ENCODE results near the gene EPHA1.

The EPHA1 gene

DNA sequence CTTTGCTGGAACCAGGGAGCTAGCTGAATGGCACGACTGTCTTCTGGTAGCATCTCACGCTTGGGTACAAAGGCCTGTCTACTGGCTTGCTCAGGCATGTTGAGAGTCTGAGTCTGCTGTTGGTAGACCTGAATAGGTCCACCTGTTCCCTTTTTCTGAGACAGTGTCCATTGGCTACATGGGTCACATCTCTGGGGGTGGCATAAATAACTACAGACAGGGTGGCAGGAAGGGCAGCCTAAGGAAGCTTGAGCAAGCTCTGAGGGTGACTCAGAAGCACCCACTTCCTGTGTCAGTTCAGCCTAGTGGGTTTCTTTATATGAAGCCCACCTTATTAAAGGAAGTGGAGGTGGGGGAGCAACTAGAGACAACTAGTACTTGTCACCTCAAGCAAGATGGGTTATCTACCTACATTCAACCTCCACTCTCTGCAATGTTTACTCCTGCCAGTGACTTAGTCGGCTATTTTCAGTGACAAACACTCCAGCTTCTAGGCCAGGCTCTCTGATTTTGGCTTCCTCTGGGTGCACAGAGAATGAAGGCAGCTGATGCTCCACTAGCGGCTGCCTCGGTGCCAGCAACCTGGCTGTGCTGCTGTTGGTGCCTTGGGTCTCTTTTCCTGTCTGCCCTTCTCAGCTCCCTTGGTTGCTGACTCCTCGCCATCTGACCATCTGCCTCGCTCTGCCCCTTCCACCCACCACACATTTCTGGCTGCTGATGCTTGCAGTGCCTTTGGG lies 33.2 kb downstream of the EPHA1 start:
- DNase-seq (ENCODE audit: extremely low read depth in 1 of 2, low read depth in 1 of 2) = peak; percentile 19 to 40

DNA sequence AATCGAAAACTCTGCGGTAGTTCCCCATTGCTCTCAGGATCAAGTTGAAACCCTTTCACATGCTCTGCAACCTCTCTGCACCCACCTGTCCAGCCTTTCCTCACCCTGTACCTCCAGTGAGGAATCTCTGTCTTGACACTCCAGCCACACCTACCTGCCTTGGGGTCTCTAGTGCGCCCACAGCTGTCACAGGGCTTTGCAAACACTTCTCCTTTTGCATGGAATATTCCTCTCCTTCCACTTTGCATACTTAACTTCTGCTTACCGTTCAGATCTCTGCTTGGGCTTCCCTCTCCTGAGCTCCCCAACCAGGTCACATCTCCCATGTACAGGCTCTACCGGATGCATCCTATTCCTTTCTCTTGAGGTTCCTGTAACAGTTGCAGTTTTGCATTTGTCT lies 34.1 kb downstream of the EPHA1 start:
- DNase-seq (ENCODE audit: extremely low read depth in 1 of 2, low read depth in 1 of 2) = no peak

- no peak for DNase-seq (ENCODE audit: extremely low read depth in 1 of 2, low read depth in 1 of 2)
Measured at GRCh38 chr7:143373255-143373794, 35.3 kb downstream of the EPHA1 start.

GRCh38 chr7:143372070-143372469 lies 36.6 kb downstream of the EPHA1 start:
- peak in 1 of 2 donors; percentile 53 for DNase-seq (ENCODE audit: extremely low read depth in 1 of 2, low read depth in 1 of 2)

DNA sequence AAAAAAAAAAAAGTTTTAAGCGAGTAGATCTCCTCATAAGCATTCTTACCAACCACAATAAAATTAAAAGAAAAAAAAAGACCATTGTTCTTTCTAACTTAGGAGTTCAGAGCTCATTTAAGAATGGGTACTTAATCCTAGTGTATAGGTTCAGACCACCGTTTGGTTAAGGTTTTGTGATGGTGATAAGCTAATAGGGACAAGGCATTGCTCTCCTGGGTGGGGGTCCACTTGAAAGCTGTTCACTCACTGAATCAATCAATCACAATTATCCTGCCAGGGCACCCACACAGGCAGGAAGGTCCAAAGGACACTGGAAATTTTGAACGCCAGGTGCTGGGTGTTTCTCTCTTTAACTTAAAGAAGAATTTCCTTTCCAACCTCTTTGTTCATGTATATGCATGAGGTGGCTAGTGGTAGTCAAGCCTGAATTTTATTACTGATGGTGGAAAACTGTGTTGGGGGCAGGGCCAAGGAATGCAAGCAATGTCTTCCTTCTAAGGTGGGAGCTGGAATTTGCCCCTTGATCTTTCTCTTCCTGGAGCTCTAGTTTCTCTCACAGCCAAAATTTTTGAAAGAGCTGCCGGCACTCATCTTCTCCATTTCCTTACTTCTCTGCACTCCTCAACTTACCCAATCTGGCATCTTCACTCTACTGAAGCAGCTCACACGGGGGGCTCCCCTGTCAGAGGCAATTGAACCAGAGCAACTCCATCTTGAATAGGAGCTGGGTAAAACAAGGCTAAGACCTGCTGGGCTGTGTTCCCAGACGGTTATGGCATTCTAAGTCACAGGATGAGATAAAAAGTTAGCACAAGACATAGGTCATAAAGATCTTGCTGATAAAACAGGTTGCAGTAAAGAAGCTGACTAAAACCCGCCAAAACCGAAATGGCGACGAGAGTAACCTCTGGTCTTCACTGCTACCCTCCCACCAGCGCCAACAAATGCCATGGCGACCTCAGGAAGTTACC lies 38.7 kb downstream of the EPHA1 start:
- no peak for DNase-seq (ENCODE audit: extremely low read depth in 1 of 2, low read depth in 1 of 2)

DNA sequence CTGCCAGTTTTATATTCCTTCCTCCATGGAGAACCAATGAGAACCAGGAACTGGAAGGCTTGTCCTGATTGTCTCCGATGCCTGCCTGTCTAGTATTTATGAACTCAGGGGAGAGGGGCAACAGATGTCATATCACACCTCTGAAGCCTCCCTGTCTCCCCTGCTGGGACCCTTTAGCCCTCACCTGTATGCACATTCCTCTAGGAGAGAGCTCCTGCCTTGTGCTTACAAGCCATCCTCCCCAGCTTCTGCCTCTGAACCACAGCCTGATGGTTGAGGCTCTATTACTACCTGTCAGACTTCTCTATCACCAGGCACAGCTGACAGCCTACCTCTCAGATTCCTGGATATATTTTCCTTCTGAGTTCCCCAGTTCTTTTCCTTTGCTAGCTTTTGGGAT lies 40.3 kb downstream of the EPHA1 start:
- DNase-seq (ENCODE audit: extremely low read depth in 1 of 2, low read depth in 1 of 2) = no peak

GRCh38 chr7:143367972-143368371 lies 40.7 kb downstream of the EPHA1 start:
- DNase-seq (ENCODE audit: extremely low read depth in 1 of 2, low read depth in 1 of 2) = no peak

DNA sequence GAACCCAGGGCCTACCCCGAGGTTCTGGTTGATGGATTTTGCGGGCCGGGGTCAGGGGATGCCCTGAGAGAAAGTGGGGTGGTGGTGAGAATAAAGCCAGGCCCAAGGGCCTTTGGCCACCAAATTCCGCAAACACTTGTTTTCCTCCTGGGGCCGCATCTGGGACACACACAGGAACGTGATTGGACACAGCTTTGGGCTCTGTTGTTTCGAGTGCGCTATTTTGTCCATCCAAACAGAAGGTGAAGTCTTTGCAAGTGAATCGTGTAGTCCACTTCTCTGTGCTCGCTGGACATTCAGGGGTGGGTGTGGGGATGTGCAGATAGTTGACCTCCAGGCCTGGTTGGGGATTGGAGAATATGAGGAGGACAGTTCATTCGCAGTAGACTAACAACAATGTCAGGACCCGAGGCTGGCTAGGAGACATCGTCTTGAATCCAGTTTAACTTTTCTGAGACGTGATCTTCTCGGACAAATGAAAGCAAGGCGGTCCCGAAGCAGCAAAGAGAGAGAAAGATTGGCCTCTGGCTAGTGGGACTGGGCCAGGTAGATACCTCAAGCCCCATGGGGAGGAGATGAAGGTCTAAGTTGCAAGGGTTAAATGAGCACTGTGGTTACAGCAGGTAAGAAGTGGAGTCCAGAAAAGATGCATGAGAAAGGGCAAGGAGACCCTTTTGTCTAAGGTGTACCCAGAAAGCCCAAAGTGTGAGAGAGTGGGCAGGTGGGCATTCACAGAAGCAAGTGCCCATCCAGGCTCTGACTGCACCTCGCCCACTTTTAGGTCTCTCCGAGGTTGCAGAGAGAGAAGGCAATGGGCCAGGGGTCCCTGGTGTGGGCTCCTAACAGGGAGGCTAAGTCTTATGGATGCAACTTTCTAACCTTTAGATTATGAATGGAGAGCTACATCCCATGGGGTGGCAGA lies 45.4 kb downstream of the EPHA1 start:
- no peak for DNase-seq (ENCODE audit: extremely low read depth in 1 of 2, low read depth in 1 of 2)

DNA sequence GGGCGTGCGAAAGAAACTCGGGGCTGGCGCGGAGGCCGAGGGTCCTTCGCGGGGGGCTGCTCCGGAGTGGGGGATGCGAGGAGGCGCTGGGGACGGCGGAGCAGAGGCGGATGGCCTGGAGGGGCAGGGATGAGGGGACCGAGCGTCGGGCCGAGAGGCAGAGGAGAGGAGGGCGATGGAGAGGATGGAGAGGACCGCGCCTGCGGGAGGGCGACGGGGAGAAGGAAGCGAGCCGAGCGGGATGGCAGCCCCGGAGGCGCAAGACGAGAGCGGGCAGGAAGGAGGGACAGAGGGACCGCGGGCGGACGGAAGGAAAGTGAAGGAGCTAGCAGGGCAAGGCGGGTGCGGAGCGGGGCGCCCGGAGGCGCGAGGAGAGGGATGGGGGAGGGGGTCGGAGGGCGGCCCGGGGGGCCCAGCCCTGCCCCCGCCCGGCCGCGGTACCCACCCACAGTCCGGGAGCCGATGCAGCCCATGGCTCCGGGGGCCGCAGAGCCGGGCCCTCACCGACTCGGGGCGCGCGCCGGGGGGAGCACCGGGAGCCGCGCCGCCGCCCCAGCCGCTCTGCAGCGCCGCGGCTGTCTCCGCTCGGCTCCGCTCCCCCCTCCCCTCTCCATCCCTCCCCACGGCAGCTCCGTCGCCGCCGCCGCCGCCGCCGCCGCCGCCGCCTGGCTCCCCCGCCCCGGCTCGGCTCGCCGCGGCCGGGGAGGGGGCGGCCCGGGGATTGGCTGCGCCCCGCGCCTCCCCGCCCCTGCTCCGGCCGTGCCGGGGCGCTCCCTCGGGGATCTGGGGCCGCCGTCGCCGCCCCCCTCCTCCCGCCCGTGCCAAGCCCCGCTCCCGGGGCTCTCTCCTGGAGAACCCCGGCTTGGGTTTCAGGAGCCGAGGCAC lies 46.3 kb downstream of the EPHA1 start, which contains the start of gene FAM131B:
Gene FAM131B (minus strand): TSS at position 583 of the 885 bp plus-strand sequence. CDS start 110 bp downstream, at position 473.
- DNase-seq (ENCODE audit: extremely low read depth in 1 of 2, low read depth in 1 of 2) = no peak

- DNase-seq (ENCODE audit: extremely low read depth in 1 of 2, low read depth in 1 of 2) = no peak
Measured at GRCh38 chr7:143361552-143362130, 47.0 kb downstream of the EPHA1 start.

GRCh38 chr7:143360788-143361551 lies 47.7 kb downstream of the EPHA1 start:
- no peak for DNase-seq (ENCODE audit: extremely low read depth in 1 of 2, low read depth in 1 of 2)

- DNase-seq (ENCODE audit: extremely low read depth in 1 of 2, low read depth in 1 of 2) = no peak
Measured at GRCh38 chr7:143359771-143360353, 48.8 kb downstream of the EPHA1 start.

DNA sequence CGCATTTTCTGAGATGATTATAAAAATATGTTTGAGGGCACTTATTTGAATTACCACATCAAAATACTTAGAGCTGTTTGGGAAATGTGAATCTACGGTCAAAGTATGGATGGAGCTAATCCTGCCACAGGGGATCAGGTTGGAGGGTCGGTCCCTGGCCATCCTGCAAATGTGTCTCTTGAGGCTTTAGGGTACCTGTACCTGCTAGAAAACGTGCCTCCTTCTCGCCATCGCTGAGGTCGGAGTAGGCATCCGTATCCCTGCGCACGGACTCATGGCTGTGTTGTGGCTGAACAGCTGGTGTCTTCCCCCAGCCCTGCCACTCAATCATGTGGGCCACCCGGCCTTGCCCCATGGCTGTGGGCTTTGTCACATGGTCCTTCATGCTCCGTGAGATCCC lies 50.0 kb downstream of the EPHA1 start:
- DNase-seq (ENCODE audit: extremely low read depth in 1 of 2, low read depth in 1 of 2) = no peak

DNA sequence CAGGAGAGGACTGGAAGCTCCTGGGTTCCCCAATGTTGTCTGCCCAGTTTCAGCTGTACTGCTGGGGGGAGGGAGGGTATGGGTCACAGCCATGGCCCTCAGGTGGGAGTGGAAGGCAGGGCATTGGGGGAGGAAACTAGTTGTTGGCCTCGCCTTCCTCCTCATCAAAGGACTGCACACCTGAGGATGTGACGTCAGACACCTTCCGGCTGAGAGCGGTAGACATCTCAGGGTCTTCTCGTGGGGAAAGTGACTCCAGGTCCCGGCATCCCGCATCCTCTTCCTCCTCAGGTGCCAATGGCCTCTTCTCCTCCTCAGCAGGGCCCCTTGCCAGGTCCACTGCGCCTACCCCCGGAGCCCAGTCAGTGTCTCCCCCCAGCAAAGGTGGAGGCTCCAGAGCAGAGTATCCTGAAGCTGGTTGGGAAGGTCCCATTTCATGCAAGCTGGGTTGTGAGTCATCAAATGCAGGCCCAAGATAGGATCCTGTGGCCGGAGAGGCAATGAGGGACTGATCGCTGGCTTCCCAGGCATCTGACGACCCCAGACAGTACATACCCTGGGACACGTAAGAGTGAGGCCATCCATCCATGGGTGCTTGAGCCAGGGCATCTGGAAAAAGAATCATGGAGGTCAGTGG lies 52.1 kb downstream of the EPHA1 start:
- no peak for DNase-seq (ENCODE audit: extremely low read depth in 1 of 2, low read depth in 1 of 2)

GRCh38 chr7:143355450-143356385 lies 52.9 kb downstream of the EPHA1 start:
- no peak for DNase-seq (ENCODE audit: extremely low read depth in 1 of 2, low read depth in 1 of 2)

- no peak for DNase-seq (ENCODE audit: extremely low read depth in 1 of 2, low read depth in 1 of 2)
Measured at GRCh38 chr7:143354965-143355364, 53.7 kb downstream of the EPHA1 start.
